ENCODE measurements around the gene ZBTB1. TPM values are rescaled to one million over a fixed set of nuclear protein-coding genes. Genes with fewer than 3 reads are reported as not detected.

ZBTB1 gene
- total RNA-seq, 4 donors from 2014 or later = 46.3 to 64.8 (median 62.4) TPM

- TF ChIP-seq, protein P1, sequence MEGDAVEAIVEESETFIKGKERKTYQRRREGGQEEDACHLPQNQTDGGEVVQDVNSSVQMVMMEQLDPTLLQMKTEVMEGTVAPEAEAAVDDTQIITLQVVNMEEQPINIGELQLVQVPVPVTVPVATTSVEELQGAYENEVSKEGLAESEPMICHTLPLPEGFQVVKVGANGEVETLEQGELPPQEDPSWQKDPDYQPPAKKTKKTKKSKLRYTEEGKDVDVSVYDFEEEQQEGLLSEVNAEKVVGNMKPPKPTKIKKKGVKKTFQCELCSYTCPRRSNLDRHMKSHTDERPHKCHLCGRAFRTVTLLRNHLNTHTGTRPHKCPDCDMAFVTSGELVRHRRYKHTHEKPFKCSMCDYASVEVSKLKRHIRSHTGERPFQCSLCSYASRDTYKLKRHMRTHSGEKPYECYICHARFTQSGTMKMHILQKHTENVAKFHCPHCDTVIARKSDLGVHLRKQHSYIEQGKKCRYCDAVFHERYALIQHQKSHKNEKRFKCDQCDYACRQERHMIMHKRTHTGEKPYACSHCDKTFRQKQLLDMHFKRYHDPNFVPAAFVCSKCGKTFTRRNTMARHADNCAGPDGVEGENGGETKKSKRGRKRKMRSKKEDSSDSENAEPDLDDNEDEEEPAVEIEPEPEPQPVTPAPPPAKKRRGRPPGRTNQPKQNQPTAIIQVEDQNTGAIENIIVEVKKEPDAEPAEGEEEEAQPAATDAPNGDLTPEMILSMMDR (IDR thresholded peaks at IDR 0.05; ENCODE audit: low read depth) = no peak
Observed at GRCh38 chr14:64531567-64531966, 27.0 kb downstream of the ZBTB1 start.

- TF ChIP-seq, protein P1 (IDR thresholded peaks at IDR 0.05; ENCODE audit: low read depth) = no peak
Observed at GRCh38 chr14:64536488-64537245, 32.1 kb downstream of the ZBTB1 start.

- TF ChIP-seq, protein P1 (IDR thresholded peaks at IDR 0.05; ENCODE audit: low read depth) = no peak
Observed at GRCh38 chr14:64540208-64541202, 35.9 kb downstream of the ZBTB1 start, which contains the start of gene HSPA2. Gene HSPA2 (plus strand): TSS chr14:64540741. CDS start chr14:64540850, 109 bp downstream.

- TF ChIP-seq, protein P1 (IDR thresholded peaks at IDR 0.05; ENCODE audit: low read depth) = no peak
Observed at GRCh38 chr14:64541261-64541971, 36.8 kb downstream of the ZBTB1 start.

- TF ChIP-seq, protein P1 (IDR thresholded peaks at IDR 0.05; ENCODE audit: low read depth) = no peak
Observed at GRCh38 chr14:64541972-64542835, 37.6 kb downstream of the ZBTB1 start.

DNA sequence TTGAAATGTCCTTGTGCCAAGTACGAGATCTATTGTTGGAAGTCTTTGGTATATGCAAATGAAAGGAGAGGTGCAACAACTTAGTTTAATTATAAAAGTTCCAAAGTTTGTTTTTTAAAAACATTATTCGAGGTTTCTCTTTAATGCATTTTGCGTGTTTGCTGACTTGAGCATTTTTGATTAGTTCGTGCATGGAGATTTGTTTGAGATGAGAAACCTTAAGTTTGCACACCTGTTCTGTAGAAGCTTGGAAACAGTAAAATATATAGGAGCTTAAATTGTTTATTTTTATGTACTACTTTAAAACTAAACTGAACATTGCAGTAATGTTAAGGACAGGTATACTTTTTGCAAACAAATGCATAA lies 38.2 kb downstream of the ZBTB1 start:
- TF ChIP-seq, protein P1 (IDR thresholded peaks at IDR 0.05; ENCODE audit: low read depth) = no peak

All from subcutaneous adipose tissue (tissue), 4 donors.